Measurements from ENCODE around the gene ZNF570. TPM values are rescaled to one million over a fixed set of nuclear protein-coding genes. Genes with fewer than 3 reads are reported as not detected.

Gene ZNF570
- total and polyA plus RNA-seq, 2 of the 13 experiments (the other 11 are each of a cell fraction or from before 2014, with no cell fraction given) = 1.0 to 4.4 TPM

- TF ChIP-seq ELF1 (CRISPR knock-in tag; IDR thresholded peaks at IDR 0.05) (peak; percentile 76), ZBTB39 (CRISPR knock-in tag; IDR thresholded peaks at IDR 0.05) (no peak), JDP2 (CRISPR knock-in tag; IDR thresholded peaks at IDR 0.05; ENCODE audit: borderline replicate concordance) (no peak), ZNF331 (CRISPR knock-in tag; IDR thresholded peaks at IDR 0.05) (peak; percentile 21; the same call in 1 of the 2 replicates), ZFP82 (CRISPR knock-in tag; IDR thresholded peaks at IDR 0.05; ENCODE audit: borderline replicate concordance) (no peak), EP300 (IDR thresholded peaks at IDR 0.05; ENCODE audit: low read depth in 2 of 2, low read length in 2 of 2) (no peak), EP300 (CRISPR knock-in tag; IDR thresholded peaks at IDR 0.05; ENCODE audit: borderline replicate concordance) (no peak), KAT8 (CRISPR knock-in tag; IDR thresholded peaks at IDR 0.05) (peak; percentile 80), HNF4A (CRISPR knock-in tag; IDR thresholded peaks at IDR 0.05) (0 out of 2 replicates have a peak, but pooled peaks have one; percentile 9), ZBTB34 (CRISPR knock-in tag; IDR thresholded peaks at IDR 0.05) (no peak), ZNF34 (CRISPR knock-in tag; IDR thresholded peaks at IDR 0.05; ENCODE audit: borderline replicate concordance) (no peak), ZNF691 (CRISPR knock-in tag; IDR thresholded peaks at IDR 0.05; ENCODE audit: borderline replicate concordance, low read depth) (peak; percentile 59; the same call in 1 of the 2 replicates), ZNF292 (CRISPR knock-in tag; IDR thresholded peaks at IDR 0.05; ENCODE audit: borderline replicate concordance, low read depth) (peak; percentile 77; the same call in 1 of the 2 replicates), ZNF710 (CRISPR knock-in tag; IDR thresholded peaks at IDR 0.05; ENCODE audit: borderline replicate concordance) (peak; percentile 56; the same call in 1 of the 2 replicates), ATRX (CRISPR knock-in tag; IDR thresholded peaks at IDR 0.05; ENCODE audit: borderline replicate concordance) (no peak), SRF (IDR thresholded peaks at IDR 0.05; ENCODE audit: low read depth, low read length) (0 out of 2 replicates have a peak, but pooled peaks have one; percentile 44), SMAD1 (CRISPR knock-in tag; IDR thresholded peaks at IDR 0.05; ENCODE audit: borderline replicate concordance, low read depth) (peak; percentile 61; the same call in 1 of the 2 replicates), ZNF124 (CRISPR knock-in tag; IDR thresholded peaks at IDR 0.05) (no peak), YEATS4 (CRISPR knock-in tag; IDR thresholded peaks at IDR 0.05; ENCODE audit: borderline replicate concordance) (peak; percentile 71; the same call in 1 of the 2 replicates), NR2C2 (CRISPR knock-in tag; IDR thresholded peaks at IDR 0.05; ENCODE audit: borderline replicate concordance) (peak; percentile 94), TEAD2 (CRISPR knock-in tag; IDR thresholded peaks at IDR 0.05) (no peak), TBL1XR1 (IDR thresholded peaks at IDR 0.05; ENCODE audit: borderline replicate concordance, low read length, partially characterized antibody) (no peak)
Measured at GRCh38 chr19:37468961-37469777, at the start of gene ZNF570 (continued).
